HepG2 (cell line): ENCODE measurements around the gene PNKP. TPM values are rescaled to one million over a fixed set of nuclear protein-coding genes. Genes with fewer than 3 reads are reported as not detected.

Experiments used
- BHLHE40 ChIP-seq: IDR thresholded peaks from 2 replicates; pipeline ENCODE4 v1.6.1; 2011; ENCODE audit warnings: low read length, improper control_type of control experiment
- HMGA1 ChIP-seq: sonication (generic); formaldehyde crosslinking; conservative IDR thresholded peaks from 2 replicates; pipeline ENCODE4 v1.4.0; 2020; ENCODE audit warnings: missing genetic modification reagents
- KDM2A ChIP-seq: sonication (generic); formaldehyde crosslinking; IDR thresholded peaks from 2 replicates; pipeline ENCODE4 v1.4.0; 2020; ENCODE audit warnings: low read depth, missing genetic modification reagents, borderline replicate concordance
- KLF12 ChIP-seq: sonication (generic); formaldehyde crosslinking; IDR thresholded peaks from 2 replicates; pipeline ENCODE4 v1.4.0; 2020; ENCODE audit warnings: missing genetic modification reagents, borderline replicate concordance
- MIER2 ChIP-seq: IDR thresholded peaks from 2 replicates; pipeline ENCODE4 v1.6.1; 2016; ENCODE audit warnings: missing biosample characterization, missing genetic modification reagents
- MYC ChIP-seq: sonication (generic); formaldehyde crosslinking; IDR thresholded peaks from 2 replicates; pipeline ENCODE4 v1.9.0; 2021; ENCODE audit warnings: missing genetic modification reagents, borderline replicate concordance
- RBFOX2 ChIP-seq: fragments of 200-400 bp; formaldehyde crosslinking; IDR thresholded peaks from 2 replicates; pipeline ENCODE4 v1.6.1; 2017; ENCODE audit warnings: low read depth, mild to moderate bottlenecking, low read length
- SIN3A ChIP-seq: IDR thresholded peaks from 2 replicates; pipeline ENCODE4 v1.6.1; 2011; ENCODE audit warnings: low read depth, mild to moderate bottlenecking, control low read depth, low read length, borderline replicate concordance
- U2AF2 ChIP-seq: fragments of 200-400 bp; formaldehyde crosslinking; IDR thresholded peaks from 2 replicates; pipeline ENCODE4 v1.6.1; 2017; ENCODE audit warnings: low read depth, mild to moderate bottlenecking, low read length
- ZNF543 ChIP-seq: sonication (generic); formaldehyde crosslinking; IDR thresholded peaks from 2 replicates; pipeline ENCODE4 v1.4.0; 2020; ENCODE audit warnings: mild to moderate bottlenecking, missing genetic modification reagents
- ZZZ3 ChIP-seq: sonication (generic); formaldehyde crosslinking; IDR thresholded peaks from 2 replicates; pipeline ENCODE4 v1.4.0; 2020; ENCODE audit warnings: missing genetic modification reagents, mild to moderate bottlenecking, borderline replicate concordance
- polyA plus RNA-seq, 8 experiments: library from polyadenylated mRNA; depleted of rRNA in 3 of 8; stranded (reverse) in 7 of 8; unstranded in 1 of 8; fragments of >200 nt; fragmentation: Illumina TruSeq in 4 of 8; extraction: Trizol in 4 of 8; gene quantifications; 2 replicates each; pipeline versions ENCODE4 v1.2.1 to v1.2.3, GENCODE V29; 2011 to 2016; ENCODE audit warnings: low read depth in 4 of 8, missing spikeins in 1 of 8, mixed read lengths in 1 of 8; ENCODE audit not compliant: insufficient read depth in 1 of 8
- total RNA-seq, 5 experiments: library from RNA; depleted of rRNA; stranded (reverse); fragments of >200 nt; fragmentation: Illumina TruSeq; extraction: Trizol; gene quantifications; 2 replicates each; pipeline ENCODE4 v1.2.3, GENCODE V29; 2016; ENCODE audit warnings: low read depth in 1 of 5
- TF ChIP-seq, protein P1 (sequence below), 2 experiments: fragments of 450-650 bp in 1 of 2; sonication (generic) in 1 of 2; formaldehyde crosslinking in 1 of 2; IDR thresholded peaks; 2 replicates each; pipeline versions ENCODE4 v1.6.1 to v1.8.0; 2016 to 2022; ENCODE audit warnings: antibody characterized with exemption in 1 of 2, mild to moderate bottlenecking in 1 of 2, missing genetic modification reagents in 1 of 2
- TF ChIP-seq, protein P2 (sequence below): sonication (generic); formaldehyde crosslinking; IDR thresholded peaks from 2 replicates; pipeline ENCODE4 v1.5.0; 2020; ENCODE audit warnings: missing genetic modification reagents, mild to moderate bottlenecking, borderline replicate concordance
- TF ChIP-seq, protein P3 (sequence below): sonication (generic); formaldehyde crosslinking; IDR thresholded peaks from 2 replicates; pipeline ENCODE4 v1.5.0; 2020; ENCODE audit warnings: mild to moderate bottlenecking, missing genetic modification reagents
- TF ChIP-seq, protein P4 (sequence below): sonication (generic); formaldehyde crosslinking; IDR thresholded peaks from 2 replicates; pipeline ENCODE4 v1.8.0; 2022; ENCODE audit warnings: missing genetic modification reagents, mild to moderate bottlenecking, borderline replicate concordance

PNKP gene
- total and polyA plus RNA-seq, 2 of the 13 experiments (the other 11 are each of a cell fraction or from before 2014, with no cell fraction given) = 12.7 to 27.1 TPM

DNA sequence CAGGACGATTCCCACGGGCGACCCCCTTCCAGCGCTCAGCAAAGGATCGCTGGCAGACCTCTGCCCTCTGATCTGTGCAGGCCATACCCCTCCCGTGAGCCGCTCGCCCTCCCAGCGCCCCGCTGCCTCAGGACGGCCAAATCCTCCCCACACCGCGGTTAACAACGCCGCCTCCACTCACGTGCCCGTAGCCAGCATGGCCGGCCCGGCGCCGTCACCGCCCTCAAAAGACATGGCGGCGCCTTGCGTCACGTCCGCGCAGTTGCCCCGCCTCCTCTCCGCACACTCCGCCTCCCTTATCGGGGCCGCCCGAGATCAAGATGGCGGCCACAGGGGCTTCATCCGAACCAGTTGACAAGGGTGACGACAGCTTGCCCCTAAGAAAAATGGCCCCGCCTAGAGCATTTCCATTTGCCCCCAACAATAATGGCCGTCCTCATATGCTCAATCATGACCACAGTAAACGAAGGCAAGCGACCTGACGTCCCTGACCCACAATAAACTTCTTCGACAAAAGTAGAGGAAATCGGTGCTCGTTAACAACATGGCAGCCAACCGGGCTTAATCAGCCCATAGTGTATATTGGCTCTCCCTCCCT is 9.1 kb upstream of the PNKP start (continued):
- TF ChIP-seq, protein P1, sequence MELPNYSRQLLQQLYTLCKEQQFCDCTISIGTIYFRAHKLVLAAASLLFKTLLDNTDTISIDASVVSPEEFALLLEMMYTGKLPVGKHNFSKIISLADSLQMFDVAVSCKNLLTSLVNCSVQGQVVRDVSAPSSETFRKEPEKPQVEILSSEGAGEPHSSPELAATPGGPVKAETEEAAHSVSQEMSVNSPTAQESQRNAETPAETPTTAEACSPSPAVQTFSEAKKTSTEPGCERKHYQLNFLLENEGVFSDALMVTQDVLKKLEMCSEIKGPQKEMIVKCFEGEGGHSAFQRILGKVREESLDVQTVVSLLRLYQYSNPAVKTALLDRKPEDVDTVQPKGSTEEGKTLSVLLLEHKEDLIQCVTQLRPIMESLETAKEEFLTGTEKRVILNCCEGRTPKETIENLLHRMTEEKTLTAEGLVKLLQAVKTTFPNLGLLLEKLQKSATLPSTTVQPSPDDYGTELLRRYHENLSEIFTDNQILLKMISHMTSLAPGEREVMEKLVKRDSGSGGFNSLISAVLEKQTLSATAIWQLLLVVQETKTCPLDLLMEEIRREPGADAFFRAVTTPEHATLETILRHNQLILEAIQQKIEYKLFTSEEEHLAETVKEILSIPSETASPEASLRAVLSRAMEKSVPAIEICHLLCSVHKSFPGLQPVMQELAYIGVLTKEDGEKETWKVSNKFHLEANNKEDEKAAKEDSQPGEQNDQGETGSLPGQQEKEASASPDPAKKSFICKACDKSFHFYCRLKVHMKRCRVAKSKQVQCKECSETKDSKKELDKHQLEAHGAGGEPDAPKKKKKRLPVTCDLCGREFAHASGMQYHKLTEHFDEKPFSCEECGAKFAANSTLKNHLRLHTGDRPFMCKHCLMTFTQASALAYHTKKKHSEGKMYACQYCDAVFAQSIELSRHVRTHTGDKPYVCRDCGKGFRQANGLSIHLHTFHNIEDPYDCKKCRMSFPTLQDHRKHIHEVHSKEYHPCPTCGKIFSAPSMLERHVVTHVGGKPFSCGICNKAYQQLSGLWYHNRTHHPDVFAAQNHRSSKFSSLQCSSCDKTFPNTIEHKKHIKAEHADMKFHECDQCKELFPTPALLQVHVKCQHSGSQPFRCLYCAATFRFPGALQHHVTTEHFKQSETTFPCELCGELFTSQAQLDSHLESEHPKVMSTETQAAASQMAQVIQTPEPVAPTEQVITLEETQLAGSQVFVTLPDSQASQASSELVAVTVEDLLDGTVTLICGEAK (IDR thresholded peaks at IDR 0.05) = no peak
- TF ChIP-seq, protein P1 (CRISPR knock-in tag; IDR thresholded peaks at IDR 0.05) = peak; percentile 61
- TF ChIP-seq, protein P2, sequence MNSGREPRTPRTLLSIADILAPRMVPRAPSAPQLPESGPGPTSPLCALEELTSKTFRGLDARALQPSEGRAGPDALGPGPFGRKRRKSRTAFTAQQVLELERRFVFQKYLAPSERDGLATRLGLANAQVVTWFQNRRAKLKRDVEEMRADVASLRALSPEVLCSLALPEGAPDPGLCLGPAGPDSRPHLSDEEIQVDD = peak; percentile 66; the same call in 1 of the 2 replicates
- peak; percentile 72 for TF ChIP-seq BHLHE40
- TF ChIP-seq KDM2A (CRISPR knock-in tag) = peak; percentile 94
- TF ChIP-seq MYC (CRISPR knock-in tag) = peak; percentile 88
- TF ChIP-seq, protein P3, sequence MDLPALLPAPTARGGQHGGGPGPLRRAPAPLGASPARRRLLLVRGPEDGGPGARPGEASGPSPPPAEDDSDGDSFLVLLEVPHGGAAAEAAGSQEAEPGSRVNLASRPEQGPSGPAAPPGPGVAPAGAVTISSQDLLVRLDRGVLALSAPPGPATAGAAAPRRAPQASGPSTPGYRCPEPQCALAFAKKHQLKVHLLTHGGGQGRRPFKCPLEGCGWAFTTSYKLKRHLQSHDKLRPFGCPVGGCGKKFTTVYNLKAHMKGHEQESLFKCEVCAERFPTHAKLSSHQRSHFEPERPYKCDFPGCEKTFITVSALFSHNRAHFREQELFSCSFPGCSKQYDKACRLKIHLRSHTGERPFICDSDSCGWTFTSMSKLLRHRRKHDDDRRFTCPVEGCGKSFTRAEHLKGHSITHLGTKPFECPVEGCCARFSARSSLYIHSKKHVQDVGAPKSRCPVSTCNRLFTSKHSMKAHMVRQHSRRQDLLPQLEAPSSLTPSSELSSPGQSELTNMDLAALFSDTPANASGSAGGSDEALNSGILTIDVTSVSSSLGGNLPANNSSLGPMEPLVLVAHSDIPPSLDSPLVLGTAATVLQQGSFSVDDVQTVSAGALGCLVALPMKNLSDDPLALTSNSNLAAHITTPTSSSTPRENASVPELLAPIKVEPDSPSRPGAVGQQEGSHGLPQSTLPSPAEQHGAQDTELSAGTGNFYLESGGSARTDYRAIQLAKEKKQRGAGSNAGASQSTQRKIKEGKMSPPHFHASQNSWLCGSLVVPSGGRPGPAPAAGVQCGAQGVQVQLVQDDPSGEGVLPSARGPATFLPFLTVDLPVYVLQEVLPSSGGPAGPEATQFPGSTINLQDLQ (CRISPR knock-in tag) = 0 out of 2 replicates have a peak, but pooled peaks have one; percentile 12
- 0 out of 2 replicates have a peak, but pooled peaks have one; percentile 40 for TF ChIP-seq ZZZ3
- peak; percentile 51; the same call in 1 of the 2 replicates for TF ChIP-seq SIN3A
- no peak; the same call in 1 of the 2 replicates for TF ChIP-seq ZNF543
- no peak for TF ChIP-seq U2AF2
- no peak for TF ChIP-seq HMGA1 (CRISPR knock-in tag)
- TF ChIP-seq, protein P4, sequence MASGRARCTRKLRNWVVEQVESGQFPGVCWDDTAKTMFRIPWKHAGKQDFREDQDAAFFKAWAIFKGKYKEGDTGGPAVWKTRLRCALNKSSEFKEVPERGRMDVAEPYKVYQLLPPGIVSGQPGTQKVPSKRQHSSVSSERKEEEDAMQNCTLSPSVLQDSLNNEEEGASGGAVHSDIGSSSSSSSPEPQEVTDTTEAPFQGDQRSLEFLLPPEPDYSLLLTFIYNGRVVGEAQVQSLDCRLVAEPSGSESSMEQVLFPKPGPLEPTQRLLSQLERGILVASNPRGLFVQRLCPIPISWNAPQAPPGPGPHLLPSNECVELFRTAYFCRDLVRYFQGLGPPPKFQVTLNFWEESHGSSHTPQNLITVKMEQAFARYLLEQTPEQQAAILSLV (CRISPR knock-in tag) = peak; percentile 68; the same call in 1 of the 2 replicates
- TF ChIP-seq MIER2 = no peak
- TF ChIP-seq RBFOX2 = peak; percentile 97
- TF ChIP-seq KLF12 (CRISPR knock-in tag) = peak; percentile 8; the same call in 1 of the 2 replicates
